GM12864 (cell line): ENCODE results near the gene MCL1.
"Not testable (repeated sequence)": the region's sequence is repeated elsewhere in the genome, so short reads cannot be mapped to it uniquely, and the experiment has no call there.

Experiments used
- DNase-seq: peaks from one replicate; pipeline ENCODE4 v3.0.0-alpha.2; 2011; ENCODE audit warnings: low read depth
- H3K4me3 ChIP-seq: 2 replicates; pipeline ENCODE4 v1.5.1; 2011; ENCODE audit warnings: mild to moderate bottlenecking, low read depth, low read length, control low read depth
- CTCF ChIP-seq: IDR thresholded peaks from 2 replicates; pipeline ENCODE4 v1.5.1; 2011; ENCODE audit warnings: low read depth, mild to moderate bottlenecking, moderate library complexity, low read length, control low read depth, inconsistent platforms; ENCODE audit errors: missing control alignments

The MCL1 gene

GRCh38 chr1:150601540-150601939 is 22.1 kb upstream of the MCL1 start:
- no peak overlapping the region for H3K4me3 ChIP-seq
- DNase-seq, result no peak
- TF ChIP-seq CTCF, result no peak

DNA sequence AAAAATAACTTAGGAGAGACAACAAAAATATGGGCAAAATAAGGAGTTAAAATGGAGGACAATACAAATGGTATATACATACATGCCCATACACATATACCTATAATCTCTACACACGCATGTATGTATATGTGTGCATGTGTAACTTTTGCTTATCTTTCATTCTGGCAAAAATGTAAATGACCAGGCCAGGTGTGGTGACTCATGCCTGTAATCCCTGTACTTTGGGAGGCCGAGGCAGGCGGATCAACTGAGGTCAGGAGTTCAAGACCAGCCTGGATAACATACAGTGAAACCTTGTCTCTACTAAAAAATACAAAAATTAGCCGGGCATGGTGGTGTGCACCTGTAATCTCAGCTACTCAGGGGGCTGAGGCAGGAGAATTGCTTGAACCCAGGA is 18.9 kb upstream of the MCL1 start:
- not testable (repeated sequence) for H3K4me3 ChIP-seq, DNase-seq

GRCh38 chr1:150596976-150597375 is 17.6 kb upstream of the MCL1 start:
- no peak for TF ChIP-seq CTCF
- no peak overlapping the region for H3K4me3 ChIP-seq
- no peak for DNase-seq

GRCh38 chr1:150596095-150596892 is 16.9 kb upstream of the MCL1 start:
- H3K4me3 ChIP-seq, result no peak overlapping the region
- TF ChIP-seq CTCF, result no peak
- DNase-seq, result no peak

- no peak for DNase-seq
- TF ChIP-seq CTCF, result no peak
These were observed 3.0 kb upstream of the MCL1 start for GRCh38 chr1:150582371-150582770.

DNA sequence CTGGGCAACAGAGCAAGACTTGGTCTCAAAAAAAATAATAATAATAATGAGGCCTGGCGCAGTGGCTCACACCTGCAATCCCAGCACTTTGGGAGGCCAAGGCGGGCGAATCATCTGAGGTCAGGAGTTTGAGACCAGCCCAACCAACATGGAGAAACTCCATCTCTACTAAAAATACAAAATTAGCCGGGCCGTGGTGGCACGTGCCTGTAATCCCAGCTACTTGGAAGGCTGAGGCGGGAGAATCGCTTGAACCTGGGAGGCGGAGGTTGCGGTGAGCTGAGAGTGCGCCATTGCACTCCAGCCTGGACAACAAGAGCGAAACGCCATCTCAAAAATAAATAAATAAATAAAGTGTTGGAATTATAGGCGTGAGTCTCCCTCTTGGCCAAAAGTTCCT is 2.6 kb upstream of the MCL1 start:
- not testable (repeated sequence) for H3K4me3 ChIP-seq, DNase-seq

More at GRCh38 chr1:150582371-150582770, 3.0 kb upstream of the MCL1 start:
- no peak overlapping the region for H3K4me3 ChIP-seq

DNA sequence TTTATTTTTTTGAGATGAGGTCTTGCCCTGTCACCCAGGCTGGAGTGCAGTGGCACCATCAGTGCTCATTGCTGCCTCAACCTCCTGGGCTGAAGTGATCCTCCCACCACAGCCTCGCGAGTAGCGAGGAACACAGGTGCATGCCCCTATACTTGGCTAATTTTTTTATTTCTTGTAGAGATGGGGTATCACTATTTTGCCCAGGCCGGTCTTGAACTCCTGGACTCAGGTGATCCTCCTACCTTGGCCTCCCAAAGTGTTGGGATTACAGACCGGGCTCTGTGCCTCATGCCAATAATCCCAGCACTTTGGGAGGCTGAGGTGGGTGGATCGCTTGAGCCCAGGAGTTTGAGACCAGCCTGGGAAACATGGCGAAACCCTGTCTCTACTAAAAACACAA is 2.0 kb upstream of the MCL1 start:
- not testable (repeated sequence) for DNase-seq, H3K4me3 ChIP-seq

DNA sequence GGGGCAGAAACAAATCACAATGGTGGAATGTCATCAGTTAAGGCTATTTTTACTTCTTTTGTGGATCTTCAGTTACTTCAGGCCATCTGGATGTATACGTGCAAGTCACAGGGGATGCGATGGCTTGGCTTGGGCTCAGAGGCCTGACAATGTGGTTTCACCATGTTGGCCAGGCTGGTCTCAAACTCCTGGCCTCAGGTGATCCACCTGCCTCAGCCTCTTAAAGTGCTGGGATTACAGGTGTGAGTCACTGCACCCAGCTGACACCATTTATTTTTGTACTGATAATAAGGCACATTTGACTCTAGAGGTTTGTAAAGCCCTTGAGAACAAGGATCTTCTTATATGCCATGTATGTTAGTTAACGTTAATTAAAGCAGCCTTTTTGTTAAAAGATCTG is 1.6 kb upstream of the MCL1 start:
- H3K4me3 ChIP-seq, DNase-seq: not testable (repeated sequence)

- H3K4me3 ChIP-seq, result peak overlapping the region; percentile 41
- DNase-seq, result no peak
- TF ChIP-seq CTCF, result no peak
These were observed 684 bp upstream of the MCL1 start for GRCh38 chr1:150579945-150580642.
